ENCODE measurements around the gene IGF1R. TPM values are rescaled to one million over a fixed set of nuclear protein-coding genes. Genes with fewer than 3 reads are reported as not detected.

The IGF1R gene
- total and polyA plus RNA-seq, 12 donors = 8.6 to 138 (median 66.0) TPM

DNA sequence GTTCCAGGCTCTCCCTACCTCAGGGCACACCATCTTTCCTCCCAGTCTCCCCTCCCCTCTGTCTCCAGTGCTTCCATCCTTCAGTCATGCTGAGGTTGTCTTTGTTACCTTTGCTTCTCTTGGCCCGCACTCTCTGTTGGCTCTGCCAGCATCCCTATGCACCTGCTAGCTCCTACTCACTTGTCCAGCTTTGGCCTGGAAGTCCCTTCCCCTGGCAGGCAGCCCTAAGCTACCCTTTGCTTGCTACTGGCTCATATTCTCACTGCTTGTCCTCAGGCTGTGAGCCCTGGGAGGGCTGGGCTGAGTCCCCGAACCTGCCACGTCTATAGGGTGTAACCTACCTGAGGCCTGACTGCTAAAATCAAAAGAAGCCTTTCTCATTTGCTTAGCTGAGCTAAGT lies 236.6 kb downstream of the IGF1R start:
- Histone ChIP-seq H3K36me3 (replicated peaks in 1 of 2) (no peaks in the 10 kb centered on the region), H3K9me3 (replicated peaks in 1 of 3) (no peaks in the 10 kb centered on the region), H3K4me1 (replicated peaks in 1 of 2) (peaks cover 0 to 2% of the 10 kb centered on the region in 2 donors), H3K4me3 (no peak overlapping the region), H3K27ac (no peak overlapping the region), H3K27me3 (no peaks in the 10 kb centered on the region)
- WGBS, 4 donors = 80 to 92% (median 90%) methylated on average over 3 of the region's 3 CpGs
- intact Hi-C loops (cut with DNase I) = no loop called here
- DNase-seq = no peak
- TF ChIP-seq POLR2A (IDR thresholded peaks at IDR 0.05) (no peak), CTCF (IDR thresholded peaks at IDR 0.05) (no peak)

GRCh38 chr15:98887976-98888375 lies 239.6 kb downstream of the IGF1R start:
- Histone ChIP-seq H3K27me3 (no peaks in the 10 kb centered on the region), H3K4me1 (replicated peaks in 1 of 2) (peaks cover 0 to 8% of the 10 kb centered on the region in 2 donors), H3K27ac (no peak overlapping the region), H3K36me3 (replicated peaks in 1 of 2) (no peaks in the 10 kb centered on the region), H3K9me3 (replicated peaks in 1 of 3) (no peaks in the 10 kb centered on the region), H3K4me3 (no peak overlapping the region)
- no peak for DNase-seq
- TF ChIP-seq POLR2A (IDR thresholded peaks at IDR 0.05) (no peak), CTCF (IDR thresholded peaks at IDR 0.05) (no peak)
- intact Hi-C loops (cut with DNase I) = no loop called here
- WGBS, 4 donors = 90 to 94% (median 92%) methylated on average over 8 of the region's 8 CpGs

- intact Hi-C loops (cut with DNase I) = no loop called here
- no peak overlapping the region for H3K4me3 ChIP-seq
Measured at GRCh38 chr15:98888820-98889479, 240.6 kb downstream of the IGF1R start.

More at GRCh38 chr15:98888820-98889479, 240.6 kb downstream of the IGF1R start:
- H3K9me3 ChIP-seq (replicated peaks in 1 of 3) = no peaks in the 10 kb centered on the region
- TF ChIP-seq CTCF (IDR thresholded peaks at IDR 0.05) (no peak), POLR2A (IDR thresholded peaks at IDR 0.05) (no peak)
- no peaks in the 10 kb centered on the region for H3K36me3 ChIP-seq (replicated peaks in 1 of 2)
- no peak overlapping the region for H3K27ac ChIP-seq
- peaks cover 0 to 8% of the 10 kb centered on the region in 2 donors for H3K4me1 ChIP-seq (replicated peaks in 1 of 2)
- H3K27me3 ChIP-seq = no peaks in the 10 kb centered on the region
- DNase-seq = no peak
- 88 to 90% (median 89%) methylated on average over 8 of the region's 8 CpGs for WGBS, 4 donors

All from adrenal gland (tissue), 12 donors.